A549 (cell line): ENCODE results near the gene GATA6.

Experiments used
- BCL3 ChIP-seq: fragments of >200 bp; sonication (Bioruptor Twin); formaldehyde crosslinking; IDR thresholded peaks from 3 replicates; pipeline ENCODE4 v1.6.1; 2016
- BHLHE40 ChIP-seq: IDR thresholded peaks from 2 replicates; pipeline ENCODE4 v1.6.1; 2012; ENCODE audit warnings: low read depth, low read length, inconsistent platforms
- CBX2 ChIP-seq: fragments of 200-600 bp; sonication (generic); IDR thresholded peaks from 2 replicates; pipeline ENCODE4 v1.6.1; 2016; ENCODE audit warnings: low read depth, mild to moderate bottlenecking, borderline replicate concordance
- CEBPB ChIP-seq, 2 experiments: fragments of >200 bp in 1 of 2; sonication (Bioruptor Twin) in 1 of 2; formaldehyde crosslinking in 1 of 2; IDR thresholded peaks; 2 replicates each; pipeline ENCODE4 v1.6.1; 2012 to 2016
- CTCF ChIP-seq: fragments of >200 bp; sonication (Bioruptor Twin); formaldehyde crosslinking; IDR thresholded peaks from 3 replicates; pipeline ENCODE4 v1.5.1; 2016
- EP300 ChIP-seq, 2 experiments: fragments of >200 bp; sonication (Bioruptor Twin); formaldehyde crosslinking; IDR thresholded peaks; 2 replicates in 1 of 2; 3 replicates in 1 of 2; pipeline ENCODE4 v1.6.1; 2016 to 2017
- HDAC2 ChIP-seq: fragments of 200-600 bp; sonication (generic); IDR thresholded peaks from 2 replicates; pipeline ENCODE4 v1.6.1; 2016
- JUN ChIP-seq, 2 experiments: fragments of >200 bp; sonication (Bioruptor Twin); formaldehyde crosslinking; IDR thresholded peaks; 2 replicates in 1 of 2; 3 replicates in 1 of 2; pipeline ENCODE4 v1.6.1; 2016 to 2017
- MAX ChIP-seq: IDR thresholded peaks from 2 replicates; pipeline ENCODE4 v1.6.1; 2012
- NR3C1 ChIP-seq: fragments of >200 bp; sonication (Bioruptor Twin); formaldehyde crosslinking; IDR thresholded peaks from 3 replicates; pipeline ENCODE4 v1.6.1; 2017
- REST ChIP-seq: fragments of 200-600 bp; sonication (generic); IDR thresholded peaks from 2 replicates; pipeline ENCODE4 v1.6.1; 2016; ENCODE audit warnings: antibody characterized with exemption, mild to moderate bottlenecking, moderate library complexity
- RFX5 ChIP-seq: fragments of 450-650 bp; IDR thresholded peaks from 2 replicates; pipeline ENCODE4 v1.7.1; 2014; ENCODE audit warnings: antibody characterized with exemption, mild to moderate bottlenecking, moderate library complexity
- RNF2 ChIP-seq: fragments of 200-600 bp; sonication (generic); IDR thresholded peaks from 2 replicates; pipeline ENCODE4 v1.6.1; 2016; ENCODE audit warnings: low read depth, mild to moderate bottlenecking, antibody characterized with exemption, moderate library complexity, borderline replicate concordance

GRCh38 chr18:22155584-22155983, 13.8 kb upstream of the GATA6 start:
- no peak for TF ChIP-seq JUN (IDR thresholded peaks at IDR 0.05)
- no peak for TF ChIP-seq NR3C1
- no peak for TF ChIP-seq CTCF
- TF ChIP-seq CBX2: no peak
- TF ChIP-seq REST: no peak
- no peak for TF ChIP-seq HDAC2
- TF ChIP-seq EP300 (IDR thresholded peaks at IDR 0.05): no peak
- TF ChIP-seq CEBPB (IDR thresholded peaks at IDR 0.05): no peak
- no peak for TF ChIP-seq RFX5
- TF ChIP-seq RNF2: no peak
- TF ChIP-seq BHLHE40: no peak
- TF ChIP-seq MAX: no peak
- no peak for TF ChIP-seq BCL3
